Raji (cell line): Measurements from ENCODE around the gene DEFB129.

Source experiments
- POLR2A ChIP-seq: IDR thresholded peaks from 2 replicates; pipeline ENCODE4 v1.6.1; 2011; ENCODE audit warnings: low read depth, low read length, control low read depth; ENCODE audit not compliant: insufficient read depth

Gene DEFB129

GRCh38 chr20:226958-227357 is at the start of gene DEFB129:
Gene DEFB129, plus strand, starts transcription at chr20:227258. Its CDS starts 31 bp downstream, at chr20:227289.
- no peak for TF ChIP-seq POLR2A

- TF ChIP-seq POLR2A, result no peak
Measured at GRCh38 chr20:184288-184687, 42.8 kb upstream of the DEFB129 start.

GRCh38 chr20:187733-188132 is 39.3 kb upstream of the DEFB129 start:
- no peak for TF ChIP-seq POLR2A

- TF ChIP-seq POLR2A, result no peak
Measured at GRCh38 chr20:189611-190010, 37.4 kb upstream of the DEFB129 start, which contains the start of gene DEFB128. Gene DEFB128, minus strand, starts transcription at chr20:189711. Its CDS starts 88 bp downstream, at chr20:189623.

DNA sequence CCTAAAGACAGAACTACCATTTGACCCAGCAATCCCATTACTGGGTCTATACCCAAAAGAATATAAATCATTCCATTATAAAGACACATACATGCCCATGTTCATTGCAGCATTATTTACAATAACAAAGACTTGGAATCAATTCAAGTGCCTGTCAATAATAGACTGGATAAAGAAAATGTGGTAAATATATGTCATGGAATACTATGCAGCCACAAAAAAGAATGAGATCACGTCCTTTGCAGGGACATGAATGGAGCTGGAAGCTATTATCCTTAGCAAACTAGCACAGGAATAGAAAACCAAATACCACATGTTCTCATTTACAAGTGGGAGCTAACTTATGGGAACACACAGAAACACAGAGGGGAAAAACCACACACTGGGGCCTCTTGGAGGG is 28.8 kb upstream of the DEFB129 start:
- no peak for TF ChIP-seq POLR2A

DNA sequence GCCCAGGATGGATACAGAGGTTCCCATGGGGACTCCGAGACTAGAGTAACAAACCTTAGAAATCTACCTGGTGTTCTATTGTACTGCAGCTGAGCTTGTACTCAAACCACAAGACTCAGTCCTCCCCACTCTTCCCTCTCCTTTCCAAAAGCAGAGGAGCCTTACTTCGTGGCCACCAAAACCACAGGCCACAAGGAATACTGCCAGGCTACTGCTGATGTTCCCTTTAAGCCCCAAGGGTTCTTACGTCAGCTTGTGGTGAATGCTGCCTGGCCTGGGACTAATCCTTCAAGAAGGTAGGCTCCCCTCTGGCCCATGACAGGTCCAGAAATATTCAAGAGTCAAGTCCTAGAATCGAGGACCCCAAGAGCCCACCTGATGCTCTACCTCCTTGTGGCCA is 27.1 kb upstream of the DEFB129 start:
- TF ChIP-seq POLR2A, result no peak

DNA sequence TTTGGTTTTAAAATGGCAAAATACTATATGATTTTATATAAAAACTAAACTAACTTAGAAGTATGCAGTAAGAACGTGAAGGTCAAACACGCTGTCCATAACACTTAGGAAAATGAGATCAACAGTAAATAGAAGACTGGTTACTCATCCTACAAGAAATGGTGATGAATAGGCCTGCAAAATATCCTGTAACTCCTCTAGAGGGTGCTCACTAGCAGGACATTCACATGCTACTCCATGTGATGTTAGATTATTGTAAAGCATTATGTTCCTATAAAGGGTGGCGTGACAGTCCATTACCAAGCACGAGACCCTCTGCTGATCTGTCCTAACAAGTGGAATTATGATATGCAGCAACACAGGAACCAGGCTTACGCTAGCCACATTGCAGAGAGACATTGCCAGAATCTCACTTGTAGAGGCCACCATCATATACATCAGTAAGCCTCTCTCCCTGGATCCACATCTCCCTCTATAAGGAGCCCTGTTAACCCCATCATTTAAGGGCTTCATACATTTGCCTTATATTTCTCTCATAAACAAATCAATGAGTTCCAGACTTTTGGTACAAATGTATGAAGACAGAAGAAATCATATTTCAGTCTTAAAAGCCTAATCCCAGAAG is 18.0 kb upstream of the DEFB129 start:
- TF ChIP-seq POLR2A, result no peak

DNA sequence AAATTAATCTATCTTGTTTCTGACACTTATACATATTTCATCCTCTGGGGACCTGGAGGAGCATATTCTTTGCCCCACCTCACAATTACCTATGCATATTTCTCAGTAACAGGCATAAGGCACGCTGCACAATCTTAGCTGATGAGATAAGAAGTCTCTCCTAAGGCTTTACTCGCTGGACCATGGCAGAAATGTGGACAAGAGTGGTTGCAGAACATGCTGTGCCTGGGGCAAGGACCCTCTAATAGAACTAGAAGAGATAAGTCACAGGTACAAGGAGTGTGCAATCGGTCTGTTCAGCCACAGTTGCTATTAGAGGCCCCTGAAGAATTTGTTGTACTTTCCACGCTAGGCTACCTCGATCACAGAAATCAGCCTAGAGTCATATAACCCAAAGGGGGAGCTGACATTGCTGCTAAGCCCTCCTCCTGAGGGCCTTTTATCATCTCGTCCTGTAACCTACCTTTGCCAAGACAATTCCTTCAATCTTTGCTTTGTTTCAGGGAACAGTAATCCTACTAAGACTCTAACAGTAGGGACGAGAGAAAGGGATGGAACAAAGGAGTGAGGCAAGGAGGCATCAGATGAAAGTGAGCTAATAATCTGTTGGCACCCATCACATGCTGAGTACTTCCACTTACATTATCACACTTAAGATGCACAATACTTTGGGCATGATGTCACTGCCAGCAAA is 16.1 kb upstream of the DEFB129 start:
- TF ChIP-seq POLR2A, result no peak

- no peak for TF ChIP-seq POLR2A
Measured at GRCh38 chr20:214383-214782, 12.7 kb upstream of the DEFB129 start.

DNA sequence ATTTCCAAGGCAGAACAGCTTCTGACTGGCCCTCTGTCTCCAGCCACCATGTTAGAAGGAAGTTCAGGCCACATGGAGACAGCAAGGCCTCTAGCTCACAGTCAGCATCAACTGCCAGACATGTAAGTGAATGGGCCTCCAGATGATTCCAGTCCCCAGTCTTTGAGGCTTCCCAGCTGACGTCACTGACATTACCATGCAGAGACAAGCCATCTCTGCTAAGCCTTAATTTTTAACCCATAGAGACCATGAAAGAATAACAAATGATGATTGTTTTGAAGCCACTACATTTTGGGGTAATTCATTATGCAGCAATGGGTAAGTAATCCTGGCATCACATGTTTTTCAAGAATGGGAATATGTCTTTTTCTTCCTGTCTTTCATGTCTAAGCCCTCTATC is 11.3 kb upstream of the DEFB129 start:
- TF ChIP-seq POLR2A, result no peak

- no peak for TF ChIP-seq POLR2A
Measured at GRCh38 chr20:217266-217665, 9.8 kb upstream of the DEFB129 start.

GRCh38 chr20:219290-220115 is 7.6 kb upstream of the DEFB129 start:
- TF ChIP-seq POLR2A, result no peak

DNA sequence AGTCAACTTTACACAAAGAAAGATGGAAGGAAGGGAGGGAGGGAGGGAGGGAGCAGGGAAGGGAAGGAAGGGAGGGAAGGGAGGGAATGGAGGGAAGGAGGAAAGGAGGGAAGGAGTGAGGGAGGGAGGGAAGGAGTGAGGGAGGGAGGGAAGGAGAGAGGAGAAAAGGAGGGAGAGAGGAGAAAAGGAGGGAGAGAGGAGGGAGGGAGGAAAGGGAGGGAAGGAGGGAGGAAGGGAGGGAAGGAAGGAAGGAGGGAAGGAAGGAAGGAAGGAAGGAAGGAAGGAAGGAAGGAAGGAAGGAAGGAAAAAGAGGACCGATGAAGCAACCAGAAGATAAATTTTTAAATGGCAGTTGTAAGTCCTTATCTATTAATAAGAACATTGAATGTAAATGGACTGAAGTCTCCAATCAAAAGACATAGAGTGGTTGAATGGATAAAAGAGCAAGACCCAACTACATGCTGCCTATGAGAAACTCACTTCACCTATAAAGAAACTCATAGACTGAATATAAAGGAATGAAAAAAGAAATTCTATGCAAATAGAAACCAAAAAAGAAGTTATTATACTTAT is 5.7 kb upstream of the DEFB129 start:
- TF ChIP-seq POLR2A, result no peak

- no peak for TF ChIP-seq POLR2A
Measured at GRCh38 chr20:227439-228105, 514 bp downstream of the DEFB129 start.

DNA sequence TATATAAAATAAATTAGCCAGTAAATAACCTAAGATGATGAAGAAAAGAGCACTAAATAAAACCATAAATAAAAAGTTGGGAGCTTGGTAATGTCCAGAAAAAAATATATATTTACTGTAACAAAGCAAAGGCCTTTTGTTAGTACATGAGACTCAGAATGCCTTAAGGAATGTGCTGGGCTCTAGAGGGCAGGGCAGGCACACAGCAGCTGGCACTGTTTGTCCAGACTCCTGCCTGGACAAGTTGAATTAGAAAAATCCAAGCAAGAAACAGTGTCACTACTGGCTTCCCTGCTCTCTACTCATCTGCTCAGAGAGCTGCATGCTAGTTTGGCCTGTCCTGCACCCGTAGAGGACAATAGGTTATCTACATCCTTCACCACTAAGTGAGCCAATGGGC is 8.8 kb downstream of the DEFB129 start:
- TF ChIP-seq POLR2A, result no peak
